GM12878 (cell line): ENCODE results near the gene CNNM1.

Experiments used
- CBX5 ChIP-seq: sonication (generic); IDR thresholded peaks from 2 replicates; pipeline ENCODE4 v1.6.1; 2016; ENCODE audit warnings: low read depth, moderate library complexity, mild to moderate bottlenecking, inconsistent platforms
- CEBPB ChIP-seq, 2 experiments: fragments of 150-350 bp in 1 of 2; IDR thresholded peaks; 2 replicates each; pipeline ENCODE4 v1.6.1; 2012 to 2014; ENCODE audit warnings: low read depth in 2 of 2, low read length in 2 of 2, borderline replicate concordance in 1 of 2, inconsistent platforms in 1 of 2
- CHD1 ChIP-seq: IDR thresholded peaks from 2 replicates; pipeline ENCODE4 v1.6.1; 2012; ENCODE audit warnings: low read depth, low read length, improper control_type of control experiment
- HDAC2 ChIP-seq: fragments of 200-600 bp; sonication (generic); IDR thresholded peaks from 2 replicates; pipeline ENCODE4 v1.6.1; 2017
- RFX5 ChIP-seq: IDR thresholded peaks from 2 replicates; pipeline ENCODE4 v1.6.1; 2011; ENCODE audit warnings: low read depth, low read length, improper control_type of control experiment
- SIN3A ChIP-seq: IDR thresholded peaks from 2 replicates; pipeline ENCODE4 v1.6.1; 2012; ENCODE audit warnings: low read depth, low read length, improper control_type of control experiment
- TF ChIP-seq, protein P1 (sequence below), 3 experiments: IDR thresholded peaks in 2 of 3; conservative IDR thresholded peaks in 1 of 3; 2 replicates each; pipeline ENCODE4 v1.5.1; 2011; ENCODE audit warnings: low read depth in 3 of 3, low read length in 3 of 3, mild to moderate bottlenecking in 3 of 3, control low read depth in 2 of 3, moderate library complexity in 2 of 3, inconsistent platforms in 1 of 3, mixed read lengths in 1 of 3; ENCODE audit not compliant: control insufficient read depth in 2 of 3, insufficient read depth in 1 of 3; ENCODE audit errors: extremely low read depth in 1 of 3
- TF ChIP-seq, protein P2 (sequence below): IDR thresholded peaks from 2 replicates; pipeline ENCODE4 v1.6.1; 2011; ENCODE audit warnings: borderline replicate concordance, low read depth, mild to moderate bottlenecking, moderate library complexity, mixed read lengths, low read length; ENCODE audit not compliant: insufficient read depth; ENCODE audit errors: extremely low read length

GRCh38 chr10:99304862-99305229 is 24.3 kb upstream of the CNNM1 start:
- TF ChIP-seq CBX5: no peak
- TF ChIP-seq CEBPB (IDR thresholded peaks at IDR 0.05; ENCODE audit: borderline replicate concordance in 1 of 2, low read depth in 2 of 2, low read length in 2 of 2): no peak
- TF ChIP-seq SIN3A: no peak
- TF ChIP-seq, protein P1, sequence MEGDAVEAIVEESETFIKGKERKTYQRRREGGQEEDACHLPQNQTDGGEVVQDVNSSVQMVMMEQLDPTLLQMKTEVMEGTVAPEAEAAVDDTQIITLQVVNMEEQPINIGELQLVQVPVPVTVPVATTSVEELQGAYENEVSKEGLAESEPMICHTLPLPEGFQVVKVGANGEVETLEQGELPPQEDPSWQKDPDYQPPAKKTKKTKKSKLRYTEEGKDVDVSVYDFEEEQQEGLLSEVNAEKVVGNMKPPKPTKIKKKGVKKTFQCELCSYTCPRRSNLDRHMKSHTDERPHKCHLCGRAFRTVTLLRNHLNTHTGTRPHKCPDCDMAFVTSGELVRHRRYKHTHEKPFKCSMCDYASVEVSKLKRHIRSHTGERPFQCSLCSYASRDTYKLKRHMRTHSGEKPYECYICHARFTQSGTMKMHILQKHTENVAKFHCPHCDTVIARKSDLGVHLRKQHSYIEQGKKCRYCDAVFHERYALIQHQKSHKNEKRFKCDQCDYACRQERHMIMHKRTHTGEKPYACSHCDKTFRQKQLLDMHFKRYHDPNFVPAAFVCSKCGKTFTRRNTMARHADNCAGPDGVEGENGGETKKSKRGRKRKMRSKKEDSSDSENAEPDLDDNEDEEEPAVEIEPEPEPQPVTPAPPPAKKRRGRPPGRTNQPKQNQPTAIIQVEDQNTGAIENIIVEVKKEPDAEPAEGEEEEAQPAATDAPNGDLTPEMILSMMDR (IDR thresholded peaks at IDR 0.05 in 2 of 3, conservative IDR thresholded peaks at IDR 0.05 in 1 of 3; ENCODE audit: control insufficient read depth in 2 of 3, extremely low read depth in 1 of 3, insufficient read depth in 1 of 3, low read depth in 3 of 3, low read length in 3 of 3): no peak
- TF ChIP-seq, protein P2, sequence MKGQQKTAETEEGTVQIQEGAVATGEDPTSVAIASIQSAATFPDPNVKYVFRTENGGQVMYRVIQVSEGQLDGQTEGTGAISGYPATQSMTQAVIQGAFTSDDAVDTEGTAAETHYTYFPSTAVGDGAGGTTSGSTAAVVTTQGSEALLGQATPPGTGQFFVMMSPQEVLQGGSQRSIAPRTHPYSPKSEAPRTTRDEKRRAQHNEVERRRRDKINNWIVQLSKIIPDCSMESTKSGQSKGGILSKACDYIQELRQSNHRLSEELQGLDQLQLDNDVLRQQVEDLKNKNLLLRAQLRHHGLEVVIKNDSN: no peak
- TF ChIP-seq CHD1: no peak
- TF ChIP-seq HDAC2: no peak
- TF ChIP-seq RFX5: no peak
